H1 (cell line): Measurements from ENCODE around the gene SESN2. TPM values are rescaled to one million over a fixed set of nuclear protein-coding genes. Genes with fewer than 3 reads are reported as not detected.

ENCODE experiments used
- CTCF ChIA-PET: fragments of 300-600 bp; sonication (Branson Sonifier 250); formaldehyde crosslinking; loops from one replicate; lab custom pipeline; 2021; ENCODE audit not compliant: partially characterized antibody; lab: Charles Lee
- POLR2A ChIA-PET: fragments of 300-600 bp; sonication (Branson Sonifier 250); formaldehyde crosslinking; loops from one replicate; lab custom pipeline; 2021; ENCODE audit warnings: inconsistent platforms; ENCODE audit not compliant: partially characterized antibody; lab: Charles Lee
- DNase-seq, 2 experiments: peaks; one replicate each; pipeline versions ENCODE4 v3.0.0 to v3.0.0-alpha.2; 2010 to 2022; ENCODE audit warnings: low spot score in 2 of 2, low read depth in 1 of 2, mixed read lengths in 1 of 2
- FAIRE-seq: peaks from 2 replicates; lab custom pipeline; 2011; peaks lifted over from hg19 to GRCh38; lab: Jason Lieb, UNC
- H2AFZ ChIP-seq: 2 replicates; pipeline ENCODE4 v1.8.1; 2012; ENCODE audit warnings: low read length, inconsistent platforms
- H2AK5ac ChIP-seq: 2 replicates; pipeline ENCODE4 v1.6.1; 2013; ENCODE audit warnings: low read depth, low read length
- H2BK120ac ChIP-seq: replicated peaks from 2 replicates; pipeline ENCODE3; 2013; ENCODE audit warnings: low read depth, low read length, inconsistent platforms
- H2BK12ac ChIP-seq: 2 replicates; pipeline ENCODE4 v1.6.1; 2013; ENCODE audit warnings: low read depth, low read length
- H2BK15ac ChIP-seq: 2 replicates; pipeline ENCODE4 v1.6.1; 2013; ENCODE audit warnings: low read length
- H2BK20ac ChIP-seq: 2 replicates; pipeline ENCODE4 v1.6.1; 2013; ENCODE audit warnings: low read length
- H2BK5ac ChIP-seq: 2 replicates; pipeline ENCODE4 v1.6.1; 2013; ENCODE audit warnings: low read depth, low read length
- H3K14ac ChIP-seq: 2 replicates; pipeline ENCODE4 v1.6.1; 2013; ENCODE audit warnings: inconsistent platforms; ENCODE audit not compliant: insufficient read length
- H3K18ac ChIP-seq: 2 replicates; pipeline ENCODE4 v1.6.1; 2013; ENCODE audit warnings: low read length; ENCODE audit errors: extremely low read depth
- H3K23ac ChIP-seq: 2 replicates; pipeline ENCODE4 v1.6.1; 2013; ENCODE audit warnings: inconsistent platforms; ENCODE audit not compliant: insufficient read length
- H3K23me2 ChIP-seq: 2 replicates; pipeline ENCODE4 v1.6.1; 2013; ENCODE audit warnings: low read depth, low read length
- H3K27ac ChIP-seq: 2 replicates; pipeline ENCODE4 v1.6.1; 2011; ENCODE audit warnings: low read depth, low read length, inconsistent platforms
- H3K27me3 ChIP-seq, 4 experiments: replicated peaks in 1 of 4; 1 replicate in 1 of 4; 2 replicates in 3 of 4; pipeline versions ENCODE4 v1.6.1 to v1.8.1; 2011 to 2013; ENCODE audit warnings: low read length in 3 of 4, mild to moderate bottlenecking in 3 of 4, inconsistent platforms in 2 of 4, mixed read lengths in 2 of 4, moderate library complexity in 1 of 4; ENCODE audit not compliant: control insufficient read depth in 3 of 4, insufficient read depth in 3 of 4; ENCODE audit errors: extremely low read depth in 1 of 4
- H3K36me3 ChIP-seq, 4 experiments: 2 replicates each; pipeline versions ENCODE4 v1.6.1 to v1.8.1; 2011 to 2013; ENCODE audit warnings: mild to moderate bottlenecking in 4 of 4, low read length in 3 of 4, moderate library complexity in 2 of 4, control low read depth in 1 of 4, inconsistent platforms in 1 of 4; ENCODE audit not compliant: insufficient read depth in 4 of 4, control insufficient read depth in 2 of 4
- H3K4ac ChIP-seq: replicated peaks from 2 replicates; pipeline ENCODE3; 2013; ENCODE audit warnings: low read length, low read depth, mixed read lengths, inconsistent platforms; ENCODE audit not compliant: insufficient read length
- H3K4me1 ChIP-seq, 4 experiments: replicated peaks in 1 of 4; 1 replicate in 1 of 4; 2 replicates in 3 of 4; pipeline versions ENCODE4 v1.6.1 to v1.8.1; 2011 to 2013; ENCODE audit warnings: low read length in 3 of 4, inconsistent platforms in 2 of 4, mixed read lengths in 1 of 4; ENCODE audit not compliant: insufficient read depth in 4 of 4, control insufficient read depth in 3 of 4
- H3K4me2 ChIP-seq, 2 experiments: 2 replicates each; pipeline versions ENCODE4 v1.6.1 to v1.8.1; 2011 to 2013; ENCODE audit warnings: low read depth in 2 of 2, low read length in 2 of 2, control low read depth in 1 of 2, inconsistent platforms in 1 of 2, mild to moderate bottlenecking in 1 of 2; ENCODE audit not compliant: insufficient read depth in 1 of 2
- H3K4me3 ChIP-seq, 4 experiments: fragments of 200-600, 300-600 bp in 1 of 4; sonication (generic), shearing (Covaris generic), sonication (Bioruptor Twin) in 1 of 4; 2 replicates each; pipeline versions ENCODE4 v1.5.1 to v1.8.1; 2011 to 2016; ENCODE audit warnings: low read length in 4 of 4, low read depth in 3 of 4, control low read depth in 2 of 4, inconsistent platforms in 2 of 4, mild to moderate bottlenecking in 2 of 4, mixed read lengths in 1 of 4, moderate library complexity in 1 of 4; ENCODE audit not compliant: insufficient read depth in 2 of 4; ENCODE audit errors: extremely low read depth in 1 of 4
- H3K56ac ChIP-seq: replicated peaks from 2 replicates; pipeline ENCODE3; 2013; ENCODE audit warnings: low read depth, mild to moderate bottlenecking, mixed read lengths, low read length, inconsistent platforms; ENCODE audit not compliant: insufficient read length
- H3K79me1 ChIP-seq: 2 replicates; pipeline ENCODE4 v1.6.1; 2013; ENCODE audit warnings: low read depth, low read length, control low read depth
- H3K79me2 ChIP-seq, 2 experiments: 2 replicates each; pipeline versions ENCODE4 v1.6.1 to v1.8.1; 2012 to 2013; ENCODE audit warnings: low read length in 2 of 2, mild to moderate bottlenecking in 2 of 2, inconsistent platforms in 1 of 2; ENCODE audit not compliant: insufficient read depth in 2 of 2, control insufficient read depth in 1 of 2
- H3K9ac ChIP-seq, 4 experiments: replicated peaks in 1 of 4; 1 replicate in 1 of 4; 2 replicates in 3 of 4; pipeline versions ENCODE4 v1.6.1 to v1.8.1; 2011 to 2013; ENCODE audit warnings: low read depth in 3 of 4, low read length in 3 of 4, control low read depth in 2 of 4, mild to moderate bottlenecking in 2 of 4, moderate library complexity in 2 of 4, inconsistent platforms in 1 of 4; ENCODE audit errors: extremely low read depth in 1 of 4
- H3K9me3 ChIP-seq, 2 experiments: 2 replicates each; pipeline versions ENCODE4 v1.6.1 to v1.8.1; 2012 to 2013; ENCODE audit warnings: mild to moderate bottlenecking in 2 of 2, moderate library complexity in 2 of 2, control low read depth in 1 of 2, inconsistent platforms in 1 of 2, low read depth in 1 of 2, low read length in 1 of 2, mixed read lengths in 1 of 2; ENCODE audit not compliant: insufficient read depth in 2 of 2
- H4K20me1 ChIP-seq, 2 experiments: replicated peaks in 1 of 2; 2 replicates each; pipeline versions ENCODE3 to v1.8.1; 2011 to 2013; ENCODE audit warnings: inconsistent platforms in 2 of 2, low read length in 2 of 2, mild to moderate bottlenecking in 1 of 2; ENCODE audit not compliant: insufficient read depth in 2 of 2, control insufficient read depth in 1 of 2
- H4K5ac ChIP-seq: 2 replicates; pipeline ENCODE4 v1.6.1; 2013; ENCODE audit warnings: low read length, low read depth, mixed read lengths, inconsistent platforms; ENCODE audit not compliant: insufficient read length
- H4K8ac ChIP-seq: 2 replicates; pipeline ENCODE4 v1.8.0; 2013; ENCODE audit warnings: mild to moderate bottlenecking, moderate library complexity, low read length, inconsistent platforms; ENCODE audit not compliant: insufficient read depth; ENCODE audit errors: extremely low read depth
- H4K91ac ChIP-seq: replicated peaks from 2 replicates; pipeline ENCODE3; 2013; ENCODE audit warnings: low read length, mixed read lengths, inconsistent platforms; ENCODE audit not compliant: insufficient read length
- BACH1 ChIP-seq: IDR thresholded peaks from 2 replicates; pipeline ENCODE4 v1.6.1; 2012; ENCODE audit warnings: low read length, improper control_type of control experiment
- CHD1 ChIP-seq: IDR thresholded peaks from 2 replicates; pipeline ENCODE4 v1.6.1; 2012; ENCODE audit warnings: low read depth, low read length, improper control_type of control experiment
- CTBP2 ChIP-seq: IDR thresholded peaks from 2 replicates; pipeline ENCODE4 v1.7.0; 2011; ENCODE audit warnings: borderline replicate concordance, mild to moderate bottlenecking, moderate library complexity, mixed read lengths, low read length; ENCODE audit not compliant: insufficient read depth, insufficient read length
- FOSL1 ChIP-seq: IDR thresholded peaks from 2 replicates; pipeline ENCODE4 v1.6.1; 2011; ENCODE audit warnings: mild to moderate bottlenecking, low read depth, low read length, moderate library complexity; ENCODE audit not compliant: insufficient read depth
- HDAC2 ChIP-seq, 2 experiments: fragments of 300-600 bp in 1 of 2; sonication (generic) in 1 of 2; IDR thresholded peaks; 2 replicates each; pipeline ENCODE4 v1.6.1; 2011 to 2012; ENCODE audit warnings: low read depth in 2 of 2, low read length in 2 of 2, mild to moderate bottlenecking in 2 of 2, moderate library complexity in 2 of 2, borderline replicate concordance in 1 of 2, inconsistent platforms in 1 of 2
- JUN ChIP-seq: IDR thresholded peaks from 2 replicates; pipeline ENCODE4 v1.6.1; 2011; ENCODE audit warnings: low read depth, mild to moderate bottlenecking, improper control_type of control experiment, low read length
- NRF1 ChIP-seq: IDR thresholded peaks from 2 replicates; pipeline ENCODE4 v1.6.1; 2011; ENCODE audit warnings: mild to moderate bottlenecking, low read depth, low read length, improper control_type of control experiment
- POLR2AphosphoS5 ChIP-seq: IDR thresholded peaks from 2 replicates; pipeline ENCODE4 v1.6.1; 2011; ENCODE audit warnings: low read depth, low read length
- RNF2 ChIP-seq: fragments of 200-900, 300-1000 bp; sonication (generic); IDR thresholded peaks from 2 replicates; pipeline ENCODE4 v1.7.1; 2016; ENCODE audit warnings: borderline replicate concordance, low read depth, mild to moderate bottlenecking, antibody characterized with exemption, low read length; ENCODE audit not compliant: poor library complexity, severe bottlenecking; ENCODE audit errors: missing control alignments
- SIN3A ChIP-seq, 2 experiments: IDR thresholded peaks in 1 of 2; conservative IDR thresholded peaks in 1 of 2; 2 replicates each; pipeline ENCODE4 v1.6.1; 2011 to 2012; ENCODE audit warnings: low read length in 2 of 2, improper control_type of control experiment in 1 of 2, low read depth in 1 of 2, mild to moderate bottlenecking in 1 of 2
- SUZ12 ChIP-seq: fragments of 200-600 bp; sonication (generic); IDR thresholded peaks from 2 replicates; pipeline ENCODE4 v1.6.1; 2012; ENCODE audit warnings: mild to moderate bottlenecking, inconsistent platforms, low read length, moderate library complexity, mixed read lengths
- TBP ChIP-seq: IDR thresholded peaks from 2 replicates; pipeline ENCODE4 v1.6.1; 2011; ENCODE audit warnings: low read depth, low read length, improper control_type of control experiment
- WGBS, 2 experiments: shearing (Covaris generic) in 1 of 2; methylation state at CpG; one replicate each; pipeline versions ENCODE4 v1.1.6 to v1.1.7; 2013 to 2015; ENCODE audit warnings: low lambda C conversion rate in 2 of 2, mixed read lengths in 2 of 2, inconsistent platforms in 1 of 2, low coverage in 1 of 2, missing lambda C conversion rate in 1 of 2; ENCODE audit not compliant: insufficient replicate concordance in 2 of 2, insufficient coverage in 1 of 2, insufficient read length in 1 of 2; ENCODE audit errors: extremely low coverage in 1 of 2, missing lambda C conversion rate in 1 of 2; 5-methylcytosine and 5-hydroxymethylcytosine counted together
- polyA plus RNA-seq, 7 experiments: library from polyadenylated mRNA; depleted of rRNA in 3 of 7; stranded (reverse) in 5 of 7; unstranded in 2 of 7; fragments of >200 nt in 5 of 7; fragments of 200-250 nt in 2 of 7; gene quantifications; 1 replicate in 5 of 7; 2 replicates in 1 of 7; 4 replicates in 1 of 7; pipeline versions ENCODE4 v1.2.1 to v1.2.3, GENCODE V29; 2011 to 2013; ENCODE audit warnings: missing spikeins in 2 of 7, mixed read lengths in 2 of 7
- total RNA-seq: library from RNA; stranded (reverse); fragmentation: NEBNext Ultra II Directional; extraction: Animal tissue kit (Norgen Biotek cat#: 25700); gene quantifications from 2 replicates; pipeline ENCODE4 v1.2.1, GENCODE V29; 2021

The SESN2 gene
- total and polyA plus RNA-seq, 2 of the 8 experiments (the other 6 are each of a cell fraction or from before 2014, with no cell fraction given): 25.1 to 33.0 TPM

GRCh38 chr1:28302247-28302646, 42.9 kb downstream of the SESN2 start:
- Histone ChIP-seq H3K36me3 (no peaks in the 10 kb centered on the region), H4K91ac (no peak overlapping the region), H3K27me3 (no peaks in the 10 kb centered on the region), H3K79me2 (no peaks in the 10 kb centered on the region), H3K4me3 (no peak overlapping the region), H3K14ac (no peak overlapping the region), H3K9me3 (no peaks in the 10 kb centered on the region), H2BK20ac (no peak overlapping the region), H2BK12ac (no peak overlapping the region), H3K9ac (no peak overlapping the region), H2BK120ac (no peak overlapping the region), H3K23ac (no peak overlapping the region), H2BK15ac (no peak overlapping the region), H4K8ac (no peak overlapping the region), H3K4me2 (no peak overlapping the region), H3K4ac (no peak overlapping the region), H3K79me1 (no peaks in the 10 kb centered on the region), H2AFZ (no peak overlapping the region), H3K56ac (no peak overlapping the region), H2AK5ac (no peak overlapping the region), H4K20me1 (no peaks in the 10 kb centered on the region), H3K18ac (no peak overlapping the region), H3K23me2 (no peaks in the 10 kb centered on the region), H2BK5ac (no peak overlapping the region), H3K4me1 (no peaks in the 10 kb centered on the region; a peak in 2 of 7 replicates), H3K27ac (no peak overlapping the region), H4K5ac (no peak overlapping the region)
- FAIRE-seq (no peak), DNase-seq (no peak)
- ChIA-PET CTCF (interaction anchor here (0.6 to 1.8 kb wide), 4 partner anchors 16 to 152 kb away, joined by 3 to 6 read pairs (median 4); no protein-coding TSS in a partner anchor), POLR2A (interaction anchor here (0.8 to 3.1 kb wide), 4 partner anchors 11 to 204 kb away, joined by 3 to 10 read pairs (median 6); partner anchors contain the start of gene RCC1)
- WGBS, 2 experiments: 91% methylated on average over 5 of the region's 5 CpGs; no CpG with 5 or more reads in 1 of the 2 experiments
- TF ChIP-seq POLR2AphosphoS5: no peak
- TF ChIP-seq CTBP2: no peak
- TF ChIP-seq RNF2: no peak
- TF ChIP-seq NRF1: no peak
- no peak for TF ChIP-seq FOSL1
- no peak for TF ChIP-seq BACH1
- no peak for TF ChIP-seq HDAC2 (IDR thresholded peaks at IDR 0.05; ENCODE audit: borderline replicate concordance in 1 of 2, low read depth in 2 of 2, low read length in 2 of 2)
- TF ChIP-seq SIN3A (conservative IDR thresholded peaks at IDR 0.05 in 1 of 2, IDR thresholded peaks at IDR 0.05 in 1 of 2; ENCODE audit: low read depth in 1 of 2, low read length in 2 of 2): no peak
- no peak for TF ChIP-seq CHD1
- no peak for TF ChIP-seq SUZ12
- no peak for TF ChIP-seq JUN
- TF ChIP-seq TBP: no peak
